ENCODE results near the gene PVRIG. TPM values are rescaled to one million over a fixed set of nuclear protein-coding genes. Genes with fewer than 3 reads are reported as not detected.
"Not testable (repeated sequence)": the region's sequence is repeated elsewhere in the genome, so short reads cannot be mapped to it uniquely, and the experiment has no call there.

Gene PVRIG
- total RNA-seq, 1 experiment from 2014 or later, result not detected

GRCh38 chr7:100175296-100175935 lies 44.3 kb upstream of the PVRIG start:
- Histone ChIP-seq H3K27me3 (replicated peaks; ENCODE audit: insufficient read depth, low read depth, low read length, poor library complexity) (no peaks in the 10 kb centered on the region), H3K36me3 (ENCODE audit: insufficient read depth, low read length, poor library complexity, severe bottlenecking) (no peaks in the 10 kb centered on the region), H3K27ac (ENCODE audit: low read depth, low read length, poor library complexity, severe bottlenecking) (no peak overlapping the region), H3K9me3 (ENCODE audit: low read depth, low read length, poor library complexity, severe bottlenecking) (no peaks in the 10 kb centered on the region), H3K4me3 (ENCODE audit: low read depth, low read length, poor library complexity, severe bottlenecking) (no peak overlapping the region), H3K4me1 (ENCODE audit: insufficient read depth, low read length, poor library complexity, severe bottlenecking) (peaks cover 10% of the 10 kb centered on the region)
- POLR2A ChIA-PET (ENCODE audit: low non-redundant PET), result no interaction called here
- no TSS peak for BruUV-seq (replicated peaks)
- no peak for TF ChIP-seq EZH2 (IDR thresholded peaks at IDR 0.05; ENCODE audit: borderline replicate concordance, low read depth, low read length, poor library complexity, severe bottlenecking)
- TF ChIP-seq, protein P1, sequence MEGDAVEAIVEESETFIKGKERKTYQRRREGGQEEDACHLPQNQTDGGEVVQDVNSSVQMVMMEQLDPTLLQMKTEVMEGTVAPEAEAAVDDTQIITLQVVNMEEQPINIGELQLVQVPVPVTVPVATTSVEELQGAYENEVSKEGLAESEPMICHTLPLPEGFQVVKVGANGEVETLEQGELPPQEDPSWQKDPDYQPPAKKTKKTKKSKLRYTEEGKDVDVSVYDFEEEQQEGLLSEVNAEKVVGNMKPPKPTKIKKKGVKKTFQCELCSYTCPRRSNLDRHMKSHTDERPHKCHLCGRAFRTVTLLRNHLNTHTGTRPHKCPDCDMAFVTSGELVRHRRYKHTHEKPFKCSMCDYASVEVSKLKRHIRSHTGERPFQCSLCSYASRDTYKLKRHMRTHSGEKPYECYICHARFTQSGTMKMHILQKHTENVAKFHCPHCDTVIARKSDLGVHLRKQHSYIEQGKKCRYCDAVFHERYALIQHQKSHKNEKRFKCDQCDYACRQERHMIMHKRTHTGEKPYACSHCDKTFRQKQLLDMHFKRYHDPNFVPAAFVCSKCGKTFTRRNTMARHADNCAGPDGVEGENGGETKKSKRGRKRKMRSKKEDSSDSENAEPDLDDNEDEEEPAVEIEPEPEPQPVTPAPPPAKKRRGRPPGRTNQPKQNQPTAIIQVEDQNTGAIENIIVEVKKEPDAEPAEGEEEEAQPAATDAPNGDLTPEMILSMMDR (conservative IDR thresholded peaks at IDR 0.05; ENCODE audit: low read depth, low read length), result no peak
- intact Hi-C loops (cut with micrococcal nuclease; ENCODE audit: unreplicated experiment), result no loop called here
- no peak for DNase-seq (ENCODE audit: low spot score)
- CTCF ChIA-PET, result no interaction called here

DNA sequence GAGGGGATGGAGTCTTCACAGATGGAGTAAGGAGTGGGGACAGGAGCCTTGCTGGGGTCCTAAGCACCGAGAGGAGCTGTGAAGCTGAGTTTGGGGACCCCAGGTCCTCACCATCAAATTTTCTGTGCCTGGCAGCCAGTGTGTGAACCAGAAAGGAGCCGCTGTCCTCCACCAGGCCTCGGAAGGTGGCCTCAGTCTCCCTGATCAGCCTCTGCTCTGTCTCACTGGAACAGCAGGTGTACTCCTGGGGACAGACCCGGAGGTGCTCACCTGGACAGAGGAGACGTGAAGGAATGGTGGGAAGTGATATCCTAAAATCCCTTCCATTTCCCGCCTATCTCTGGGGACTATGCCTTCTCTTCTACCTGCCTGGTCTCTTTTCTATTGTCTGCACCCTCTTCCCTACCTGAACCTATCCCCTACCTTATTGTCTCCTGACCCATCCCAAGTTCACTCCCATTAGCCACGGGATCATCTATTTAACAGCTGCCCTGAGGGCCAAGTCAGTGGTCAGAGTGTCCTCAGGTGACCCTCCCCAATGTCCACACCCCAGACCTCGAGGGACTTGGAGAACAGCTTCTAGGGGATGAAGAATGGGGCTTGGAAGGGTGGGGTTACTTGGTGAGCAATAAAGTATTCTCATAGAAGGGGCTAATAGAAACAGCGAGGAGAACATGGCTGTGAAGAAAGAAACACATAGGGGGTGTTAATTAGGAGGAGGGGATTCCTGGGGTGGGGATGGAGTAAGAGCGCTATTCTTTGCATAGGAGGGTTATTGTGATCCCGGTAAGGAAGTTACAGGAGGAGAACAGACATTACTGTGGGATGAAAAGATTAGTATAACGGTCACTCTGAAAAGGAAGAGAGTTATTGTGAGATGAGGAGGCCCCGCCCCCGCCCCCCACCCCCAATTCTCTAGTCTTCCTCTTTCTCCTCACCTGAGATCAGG lies 43.4 kb upstream of the PVRIG start:
- Histone ChIP-seq H3K4me1 (ENCODE audit: insufficient read depth, low read length, poor library complexity, severe bottlenecking) (peaks cover 7% of the 10 kb centered on the region), H3K9me3 (ENCODE audit: low read depth, low read length, poor library complexity, severe bottlenecking) (no peaks in the 10 kb centered on the region), H3K27ac (ENCODE audit: low read depth, low read length, poor library complexity, severe bottlenecking) (peak overlapping the region; percentile 86), H3K4me3 (ENCODE audit: low read depth, low read length, poor library complexity, severe bottlenecking) (peak overlapping the region; percentile 97), H3K27me3 (replicated peaks; ENCODE audit: insufficient read depth, low read depth, low read length, poor library complexity) (no peaks in the 10 kb centered on the region), H3K36me3 (ENCODE audit: insufficient read depth, low read length, poor library complexity, severe bottlenecking) (no peaks in the 10 kb centered on the region)
- BruUV-seq (replicated peaks), result no TSS peak
- ChIA-PET CTCF (interaction anchor here (0.7 to 1.0 kb wide), 2 partner anchors 14 to 26 kb away, joined by 3 read pairs; no protein-coding TSS in a partner anchor), POLR2A (ENCODE audit: low non-redundant PET) (no interaction called here)
- DNase-seq (ENCODE audit: low spot score), result no peak
- intact Hi-C loops (cut with micrococcal nuclease; ENCODE audit: unreplicated experiment), result no loop called here
- TF ChIP-seq EZH2 (IDR thresholded peaks at IDR 0.05; ENCODE audit: borderline replicate concordance, low read depth, low read length, poor library complexity, severe bottlenecking), result no peak
- TF ChIP-seq, protein P1 (conservative IDR thresholded peaks at IDR 0.05; ENCODE audit: low read depth, low read length), result no peak

DNA sequence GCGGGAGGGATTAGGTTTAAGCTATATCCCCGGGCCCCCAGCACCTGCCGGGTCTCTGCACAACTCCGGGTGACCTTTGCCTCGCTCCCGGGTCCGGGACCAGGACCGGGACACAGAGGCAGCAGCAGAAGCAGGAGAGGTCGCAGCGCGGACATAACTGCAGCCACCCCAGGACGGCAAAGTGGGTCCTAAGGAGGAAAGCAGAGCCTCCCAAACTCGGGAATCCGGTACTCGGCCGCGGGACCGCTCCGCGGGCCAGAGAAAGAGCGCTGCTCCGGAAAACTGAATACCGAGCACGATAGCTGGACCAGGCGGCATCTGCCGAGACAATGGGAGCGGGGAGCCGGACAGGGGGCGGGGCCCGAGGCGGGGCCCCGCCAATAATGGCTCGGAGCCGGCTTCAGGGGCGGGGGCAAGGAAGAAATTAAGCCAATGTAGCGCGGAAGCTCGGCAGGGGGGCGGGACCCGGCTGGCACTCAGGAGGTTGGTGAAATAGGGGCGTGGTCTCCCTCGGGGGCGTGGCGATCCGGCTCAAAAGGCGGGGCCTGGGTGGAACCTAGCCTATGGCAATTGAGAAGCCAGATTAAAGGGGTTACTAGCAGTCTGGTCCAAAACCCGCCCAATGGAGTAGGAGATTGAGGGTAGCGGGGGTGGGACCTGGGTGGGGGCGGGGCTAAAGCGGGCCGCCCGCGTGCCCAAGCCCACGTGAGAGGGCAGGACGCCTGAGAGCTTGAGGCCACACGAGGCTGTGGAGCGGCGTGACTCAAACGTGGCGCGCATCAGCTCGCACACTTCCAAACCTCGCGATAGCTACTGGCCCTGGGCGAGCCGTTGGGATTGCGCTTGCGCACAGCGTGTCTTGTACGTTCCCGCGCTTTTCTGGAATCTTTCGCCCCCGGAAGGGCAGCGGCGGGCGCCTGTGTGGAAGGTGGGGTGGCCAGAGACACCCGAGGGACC lies 42.4 kb upstream of the PVRIG start, which contains the start of the genes GPC2 and STAG3:
GPC2 (minus strand) TSS at position 337 of the 957 bp plus-strand sequence; CDS start at position 155, 182 bp downstream.
STAG3 (plus strand) TSS at position 874 of the 957 bp plus-strand sequence. CDS start 2,639 bp downstream, outside the sequence.
- H3K4me1 ChIP-seq (ENCODE audit: insufficient read depth, low read length, poor library complexity, severe bottlenecking), result peaks cover 7% of the 10 kb centered on the region
- ChIA-PET CTCF (interaction anchor here (0.7 to 1.0 kb wide), 2 partner anchors 13 to 25 kb away, joined by 3 read pairs; no protein-coding TSS in a partner anchor), POLR2A (ENCODE audit: low non-redundant PET) (no interaction called here)
- intact Hi-C loops (cut with micrococcal nuclease; ENCODE audit: unreplicated experiment), result no loop called here
- peak; percentile 98 for DNase-seq (ENCODE audit: low spot score)
- no TSS peak for BruUV-seq (replicated peaks)
- peak within 1 kb of the TSS; percentile 97 for H3K4me3 ChIP-seq (ENCODE audit: low read depth, low read length, poor library complexity, severe bottlenecking)
- H3K27me3 ChIP-seq (replicated peaks; ENCODE audit: insufficient read depth, low read depth, low read length, poor library complexity), result no peaks in the 10 kb centered on the region
- no peaks in the 10 kb centered on the region for H3K36me3 ChIP-seq (ENCODE audit: insufficient read depth, low read length, poor library complexity, severe bottlenecking)
- TF ChIP-seq, protein P1 (conservative IDR thresholded peaks at IDR 0.05; ENCODE audit: low read depth, low read length), result no peak
- no peak for TF ChIP-seq EZH2 (IDR thresholded peaks at IDR 0.05; ENCODE audit: borderline replicate concordance, low read depth, low read length, poor library complexity, severe bottlenecking)
- H3K27ac ChIP-seq (ENCODE audit: low read depth, low read length, poor library complexity, severe bottlenecking), result peak within 1 kb of the TSS; percentile 86
- H3K9me3 ChIP-seq (ENCODE audit: low read depth, low read length, poor library complexity, severe bottlenecking), result no peaks in the 10 kb centered on the region

GRCh38 chr7:100180084-100180483 lies 39.7 kb upstream of the PVRIG start:
- BruUV-seq (replicated peaks); CTCF ChIA-PET; H3K4me1 ChIP-seq (ENCODE audit: insufficient read depth, low read length, poor library complexity, severe bottlenecking): not testable (repeated sequence)

More at GRCh38 chr7:100180084-100180483, 39.7 kb upstream of the PVRIG start:
- H3K36me3 ChIP-seq (ENCODE audit: insufficient read depth, low read length, poor library complexity, severe bottlenecking); H3K27me3 ChIP-seq (replicated peaks; ENCODE audit: insufficient read depth, low read depth, low read length, poor library complexity); H3K27ac ChIP-seq (ENCODE audit: low read depth, low read length, poor library complexity, severe bottlenecking); H3K4me3 ChIP-seq (ENCODE audit: low read depth, low read length, poor library complexity, severe bottlenecking); POLR2A ChIA-PET (ENCODE audit: low non-redundant PET); H3K9me3 ChIP-seq (ENCODE audit: low read depth, low read length, poor library complexity, severe bottlenecking); intact Hi-C loops (cut with micrococcal nuclease; ENCODE audit: unreplicated experiment); DNase-seq (ENCODE audit: low spot score): not testable (repeated sequence)
